DMS153 (cell line): ENCODE data around the gene ABO.
"Not testable (repeated sequence)": the region's sequence is repeated elsewhere in the genome, so short reads cannot be mapped to it uniquely, and the experiment has no call there.

Experiments used
- DNase-seq: peaks from one replicate; lab custom pipeline; 2025; lab: John Stamatoyannopoulos, UW

ABO gene

DNA sequence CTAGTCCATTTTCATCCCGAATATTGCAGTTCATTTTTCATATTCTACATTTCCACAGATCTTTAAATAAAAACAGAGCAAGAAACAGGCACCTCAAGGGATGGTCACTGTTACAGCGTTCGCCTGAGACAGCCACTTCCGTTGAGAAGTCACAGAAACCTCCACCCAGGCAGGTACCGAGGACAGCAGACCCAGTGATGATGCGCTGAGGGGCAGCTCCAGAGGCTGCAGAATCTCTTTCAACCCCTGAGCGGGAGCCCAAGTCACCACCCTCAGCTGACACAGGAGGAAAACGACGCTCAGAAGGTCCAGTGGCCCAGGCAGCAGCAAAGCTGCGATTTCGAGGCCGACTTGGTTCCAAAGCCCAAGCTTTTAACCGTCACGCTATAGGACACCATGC lies 32.8 kb downstream of the ABO start:
- no peak for DNase-seq

DNA sequence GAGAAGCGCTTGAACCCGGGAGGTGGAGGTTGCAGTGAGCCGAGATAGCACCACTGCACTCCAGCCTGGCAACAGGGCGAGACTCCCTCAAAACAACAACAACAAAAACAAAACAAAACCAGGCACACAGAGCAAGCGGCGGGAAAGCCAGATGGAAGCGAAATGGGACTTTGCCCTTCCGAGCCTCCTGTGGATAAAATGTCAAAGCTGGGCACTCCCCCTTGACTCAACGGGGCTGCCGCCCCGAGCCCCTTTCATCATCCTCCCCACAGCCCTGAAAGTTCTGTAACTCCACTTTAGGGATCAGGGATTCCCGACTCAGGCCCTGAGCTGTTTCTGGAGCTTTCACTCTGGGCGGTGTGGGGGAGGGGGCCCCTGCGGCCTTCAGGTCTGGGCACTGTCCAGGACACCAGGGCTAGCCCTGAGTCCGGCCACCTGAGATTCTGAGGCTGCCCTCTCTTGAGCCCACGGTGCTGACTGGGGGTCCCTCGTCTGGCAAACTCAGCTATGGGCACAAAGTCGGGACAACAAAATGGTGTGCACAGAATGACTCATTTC lies 35.4 kb downstream of the ABO start:
- no peak for DNase-seq

DNA sequence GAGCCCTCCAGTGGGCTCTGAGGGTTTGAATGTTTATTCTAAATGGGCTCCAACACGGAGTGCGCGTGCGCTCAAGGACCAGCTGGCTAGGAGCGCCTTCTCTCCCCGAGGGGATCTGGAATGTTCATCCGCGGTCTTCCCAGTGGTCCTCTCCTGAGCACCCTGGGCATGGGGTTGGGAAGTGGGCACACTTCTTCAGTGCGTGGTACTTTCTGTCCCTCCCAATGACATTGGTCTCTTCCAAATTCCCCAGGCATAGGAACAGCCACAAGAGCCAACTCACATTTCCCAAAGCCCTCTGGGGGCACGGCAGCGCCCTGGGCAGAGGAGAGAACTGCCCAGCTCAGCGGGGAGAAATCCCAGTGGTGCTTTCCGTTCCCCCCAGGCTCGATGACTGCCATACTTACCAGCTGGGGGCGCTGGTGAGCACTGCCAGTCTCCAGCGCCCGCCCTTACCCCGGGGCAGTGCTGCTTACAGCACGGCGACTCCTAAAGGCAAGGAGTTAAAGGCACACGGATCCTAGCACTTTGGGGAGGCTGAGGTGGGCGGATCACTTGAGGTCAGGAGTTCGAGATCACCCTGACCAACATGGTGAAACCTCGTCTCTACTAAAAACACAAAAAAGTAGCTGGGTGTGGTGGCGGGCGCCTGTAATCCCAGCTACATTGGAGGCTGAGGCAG lies 36.0 kb downstream of the ABO start:
- no peak for DNase-seq

DNA sequence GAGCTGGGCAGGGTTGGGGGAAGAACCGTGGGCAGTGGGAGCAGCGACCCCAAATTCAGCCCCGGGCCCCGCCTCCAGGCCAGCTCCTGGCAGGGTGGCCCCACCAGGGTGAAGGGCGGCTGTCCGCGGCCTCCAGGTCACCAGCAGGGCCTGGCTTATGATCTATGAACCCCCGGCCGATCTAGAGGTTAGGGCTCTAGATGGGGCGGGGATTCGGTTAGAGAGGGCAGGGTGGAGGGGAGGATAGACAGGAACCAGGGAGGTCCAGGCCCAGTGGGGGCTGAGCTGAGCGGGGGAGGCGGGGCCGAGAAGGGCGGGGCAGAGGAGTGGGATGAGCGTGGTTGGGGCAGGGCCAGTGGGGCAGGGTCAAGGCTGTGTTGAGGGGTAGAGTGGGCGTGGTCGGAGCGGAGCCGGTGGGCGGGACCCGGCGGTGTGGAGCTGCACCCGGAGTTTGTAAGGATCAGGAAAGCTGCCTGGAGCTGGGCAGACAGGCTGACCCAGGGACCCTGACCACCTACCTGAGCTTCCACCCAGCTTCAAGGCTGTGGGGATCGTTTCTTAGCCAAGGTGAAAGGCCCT lies 36.6 kb downstream of the ABO start:
- DNase-seq, result no peak

- DNase-seq, result peak; percentile 22
Measured at GRCh38 chr9:133237035-133237731, 37.8 kb downstream of the ABO start.

DNA sequence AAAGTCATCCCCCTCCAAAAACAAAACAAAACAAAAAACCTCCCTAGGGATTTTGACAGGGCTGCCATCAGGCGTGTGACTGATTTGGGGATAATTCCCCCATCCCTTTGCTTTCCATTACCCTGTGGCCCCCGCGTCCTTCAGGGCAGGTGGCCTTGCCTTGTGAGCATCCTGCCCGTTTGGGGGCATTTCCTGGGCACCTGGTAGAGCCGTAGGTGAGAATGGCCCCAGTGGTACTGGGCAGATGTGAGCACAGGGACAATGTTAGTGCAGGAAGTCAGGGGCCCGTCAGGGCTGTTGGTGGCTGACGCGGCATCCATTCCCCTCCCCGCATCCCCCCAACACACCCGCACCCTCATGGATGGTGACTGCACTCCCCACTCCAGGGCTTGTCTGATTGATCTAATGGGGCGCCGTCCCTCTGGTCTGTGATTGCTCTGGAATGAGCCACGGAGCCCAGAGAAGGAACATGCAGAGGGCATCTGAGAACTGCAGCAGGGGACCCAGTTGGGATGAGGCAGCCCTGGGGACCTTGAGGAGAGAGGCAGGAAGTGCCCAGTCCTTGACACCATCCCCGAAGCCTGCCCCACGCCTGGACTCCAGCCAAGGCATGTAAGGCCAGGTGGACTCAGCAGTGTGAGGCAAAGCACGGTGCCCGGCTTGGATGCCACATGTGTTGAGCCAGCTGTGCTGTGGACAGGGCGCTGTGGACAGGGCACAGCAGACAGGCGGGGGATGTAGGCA lies 38.5 kb downstream of the ABO start:
- DNase-seq, result peak; percentile 31

GRCh38 chr9:133235549-133236222 lies 39.3 kb downstream of the ABO start:
- DNase-seq, result no peak

DNA sequence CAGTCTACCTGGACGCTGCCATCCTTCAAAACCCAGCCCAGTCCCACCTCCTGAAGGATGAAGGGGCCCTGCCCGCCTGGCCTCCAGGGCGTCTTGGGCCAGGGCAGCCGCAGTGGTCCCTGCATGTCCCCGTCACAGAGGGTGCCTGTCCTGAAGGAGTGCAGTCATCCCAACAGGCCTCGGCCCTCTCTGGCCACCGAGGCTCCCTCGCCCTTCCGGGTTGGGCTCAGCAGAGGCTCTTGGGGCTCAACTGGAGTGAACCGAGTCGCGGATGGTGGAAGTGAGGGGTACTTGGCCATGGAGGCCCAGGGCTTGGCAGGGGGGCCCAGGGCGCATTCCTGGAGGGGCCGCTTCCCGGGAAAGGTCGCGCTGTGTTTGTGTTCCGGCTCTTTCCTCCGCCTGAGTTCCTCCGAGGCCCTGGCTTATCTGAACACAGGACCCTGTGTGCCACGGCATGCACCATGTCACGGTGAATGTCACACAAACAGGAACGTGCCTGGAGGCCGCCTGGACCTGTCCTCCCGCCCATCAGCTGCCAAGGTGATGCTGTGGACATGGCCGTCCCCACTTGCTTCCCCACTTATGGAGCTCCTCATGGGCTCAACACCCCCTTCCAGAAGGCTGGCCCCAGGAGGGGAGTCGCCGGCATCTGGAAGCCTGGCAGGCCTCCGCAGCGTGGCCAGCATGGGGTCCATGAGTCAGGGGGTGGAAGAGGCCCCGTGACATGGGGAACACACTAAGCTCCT lies 40.3 kb downstream of the ABO start:
- no peak for DNase-seq

DNA sequence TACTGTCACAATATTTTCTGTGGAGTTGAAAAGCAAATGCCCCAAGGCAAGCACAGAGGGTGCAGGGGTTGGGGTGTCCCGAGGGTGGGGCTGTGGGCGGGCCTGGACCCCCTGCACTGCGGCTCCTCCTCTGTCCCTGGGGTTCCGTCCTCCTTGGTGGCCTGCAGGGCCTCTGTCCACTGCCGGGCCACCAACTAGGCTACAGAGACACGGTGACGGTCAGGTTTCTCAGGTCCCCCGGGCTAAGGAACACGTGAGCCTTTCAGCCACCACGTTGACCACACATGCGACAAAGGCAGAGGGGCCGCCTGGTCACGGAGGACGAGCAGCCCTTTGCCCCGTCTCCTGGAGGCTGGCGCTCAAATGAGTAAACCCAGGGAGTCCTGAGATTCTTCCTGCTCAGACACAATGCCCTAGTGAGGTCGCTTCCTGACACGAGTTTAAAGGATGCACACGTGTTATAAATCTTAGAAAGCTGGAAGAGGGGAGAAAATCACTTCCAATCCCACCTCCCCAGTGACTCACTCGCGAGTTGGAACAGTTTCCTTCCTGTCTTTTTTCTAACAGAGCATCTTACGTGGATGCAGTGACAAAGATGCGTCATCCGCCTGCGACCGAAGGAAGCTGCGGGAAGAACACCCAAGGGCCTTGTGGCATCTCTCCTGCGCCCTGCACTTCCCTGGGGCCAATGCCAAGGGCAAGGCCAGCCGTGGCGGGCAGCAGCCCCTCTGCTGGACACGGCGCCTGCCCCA lies 41.1 kb downstream of the ABO start:
- DNase-seq, result no peak

GRCh38 chr9:133231934-133232568 lies 43.0 kb downstream of the ABO start:
- DNase-seq, result not testable (repeated sequence)

DNA sequence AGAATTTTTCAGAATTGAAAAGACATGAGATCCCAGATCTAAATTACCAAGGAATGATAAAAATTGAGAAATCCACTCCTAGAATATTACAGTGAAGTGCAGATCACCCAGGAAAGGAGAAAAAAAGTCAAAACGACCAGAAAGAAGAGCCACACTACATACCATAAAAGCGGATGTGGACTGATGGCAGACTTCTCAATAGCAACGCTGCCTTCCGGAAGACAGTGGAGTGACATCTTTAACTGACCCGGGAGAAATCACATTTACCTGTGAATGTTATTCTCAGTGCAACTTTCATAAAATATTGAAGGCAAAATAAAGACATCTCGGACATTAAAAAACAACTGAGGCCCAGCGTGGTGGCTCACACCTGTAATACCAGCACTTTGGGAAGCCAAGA lies 44.5 kb downstream of the ABO start:
- DNase-seq, result not testable (repeated sequence)

GRCh38 chr9:133230093-133230492 lies 44.9 kb downstream of the ABO start:
- no peak for DNase-seq

GRCh38 chr9:133228474-133229193 lies 46.4 kb downstream of the ABO start:
- peak; percentile 4 for DNase-seq

GRCh38 chr9:133227996-133228395 lies 47.0 kb downstream of the ABO start:
- not testable (repeated sequence) for DNase-seq

DNA sequence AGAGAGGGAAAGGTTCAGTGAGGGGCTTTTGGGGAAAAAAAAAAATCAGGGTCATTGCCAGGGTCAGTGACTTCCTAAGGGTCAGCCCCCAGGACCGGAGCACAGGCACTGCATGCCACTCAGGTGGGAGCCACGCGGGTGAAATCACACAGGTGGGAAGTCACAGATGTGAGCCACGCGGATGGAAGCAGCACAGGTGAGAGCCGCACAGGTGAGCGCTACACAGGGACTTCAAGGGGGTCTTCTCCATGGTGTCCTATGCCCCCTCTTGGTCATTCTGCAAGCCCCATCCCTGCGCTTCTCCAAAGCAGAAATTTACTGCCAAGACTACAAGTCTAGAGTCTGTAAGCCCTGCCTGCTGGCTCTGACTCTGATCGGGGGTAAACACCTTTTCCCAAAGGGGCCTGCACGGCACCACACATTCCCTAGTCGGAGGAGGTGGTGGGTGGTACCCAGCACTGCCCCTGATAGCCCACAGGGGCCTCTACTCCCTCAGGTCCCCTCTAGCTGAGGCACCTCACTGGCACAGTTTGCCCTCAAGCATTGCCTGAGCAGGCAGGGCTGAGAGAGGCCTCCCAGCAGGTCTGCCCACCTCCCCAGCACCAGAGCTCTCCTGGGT lies 47.6 kb downstream of the ABO start:
- DNase-seq, result no peak

GRCh38 chr9:133226219-133227171 lies 48.5 kb downstream of the ABO start:
- no peak for DNase-seq

DNA sequence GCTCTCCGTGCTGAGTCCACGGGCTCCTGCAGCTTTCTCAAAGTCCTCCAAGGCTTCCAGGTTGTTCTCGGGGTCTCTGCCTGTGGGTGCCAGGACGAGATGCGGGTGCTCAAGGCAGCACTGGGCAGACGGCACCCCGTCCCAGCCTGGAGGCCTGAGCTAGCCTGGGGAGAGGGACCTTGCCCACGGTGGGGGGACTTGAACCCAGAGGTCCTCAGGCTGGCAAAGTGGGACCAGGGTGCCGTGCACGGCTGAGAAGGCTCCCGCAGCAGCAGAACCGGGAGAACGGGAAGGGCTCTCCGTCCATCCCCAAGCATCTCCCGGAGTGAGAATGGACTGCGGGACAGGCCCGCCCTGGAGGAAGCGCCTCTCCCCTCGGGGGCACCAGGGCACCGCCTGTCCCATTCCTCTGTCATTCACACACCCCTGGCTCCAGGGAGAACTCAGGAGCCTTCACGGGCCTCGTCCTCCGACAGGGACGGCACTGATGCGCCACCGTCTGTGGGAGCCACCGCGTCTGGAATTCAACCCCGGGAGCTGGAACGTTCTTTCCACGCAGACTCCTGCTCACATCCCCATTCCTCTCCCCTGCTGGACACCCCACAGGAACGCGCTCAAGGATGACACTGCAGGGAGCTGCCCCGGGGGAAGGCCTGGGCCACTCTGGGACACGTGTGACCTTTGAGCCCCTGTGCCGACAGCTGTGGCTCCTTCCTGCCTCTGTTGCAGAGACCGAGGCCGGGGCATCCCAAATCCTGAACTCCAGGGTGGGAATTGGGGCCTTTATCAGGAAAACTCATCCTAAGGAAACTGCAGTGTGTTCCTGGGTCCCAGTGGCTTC lies 49.6 kb downstream of the ABO start:
- DNase-seq, result no peak
